HUDEP-2 (cell line): ENCODE measurements around the gene CLCN4.

Experiments used
- DNase-seq, 76 experiments: peaks; one replicate each; lab custom pipeline; 2025; ENCODE audit not compliant: unreplicated experiment in 76 of 76; lab: John Stamatoyannopoulos, UW

CLCN4 gene

DNA sequence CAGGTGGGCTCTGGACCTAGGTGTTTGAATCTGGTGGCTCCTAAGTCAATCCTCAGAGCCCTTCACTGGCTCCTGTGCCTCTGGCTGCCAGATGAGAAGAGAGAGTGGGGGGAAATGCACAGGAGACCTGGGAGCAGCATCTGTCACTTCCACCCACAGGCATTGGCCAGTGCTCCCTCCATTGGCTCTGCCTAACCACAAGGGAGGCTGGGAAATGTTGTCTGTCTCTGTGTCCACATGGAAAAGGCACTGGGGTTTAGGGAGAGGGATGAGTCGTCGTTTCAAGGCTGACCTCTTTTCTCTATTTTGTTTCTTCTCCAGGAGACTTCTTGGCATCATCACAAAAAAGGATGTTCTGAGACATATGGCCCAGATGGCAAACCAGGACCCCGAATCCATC is 76.4 kb downstream of the CLCN4 start:
- DNase-seq, result no peak

DNA sequence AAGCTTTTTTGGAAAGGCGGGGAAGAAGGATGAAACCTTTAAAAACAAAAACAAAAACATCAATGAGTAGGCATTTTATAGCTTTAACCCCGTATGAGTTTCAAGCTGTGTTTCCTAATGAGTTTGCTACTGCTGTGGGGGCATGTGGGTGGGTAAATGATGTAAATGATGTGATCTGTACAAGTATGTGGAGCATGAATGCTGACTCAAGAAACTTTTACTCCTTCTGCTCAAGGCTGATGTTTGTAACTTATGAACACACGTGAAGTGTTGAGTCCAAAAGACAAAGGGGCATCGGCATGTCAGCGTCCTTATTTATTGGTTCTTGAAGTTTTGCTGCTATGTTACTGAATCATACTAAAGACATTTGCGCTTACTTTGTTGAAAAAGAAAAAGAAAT is 76.9 kb downstream of the CLCN4 start:
- DNase-seq, result no peak

DNA sequence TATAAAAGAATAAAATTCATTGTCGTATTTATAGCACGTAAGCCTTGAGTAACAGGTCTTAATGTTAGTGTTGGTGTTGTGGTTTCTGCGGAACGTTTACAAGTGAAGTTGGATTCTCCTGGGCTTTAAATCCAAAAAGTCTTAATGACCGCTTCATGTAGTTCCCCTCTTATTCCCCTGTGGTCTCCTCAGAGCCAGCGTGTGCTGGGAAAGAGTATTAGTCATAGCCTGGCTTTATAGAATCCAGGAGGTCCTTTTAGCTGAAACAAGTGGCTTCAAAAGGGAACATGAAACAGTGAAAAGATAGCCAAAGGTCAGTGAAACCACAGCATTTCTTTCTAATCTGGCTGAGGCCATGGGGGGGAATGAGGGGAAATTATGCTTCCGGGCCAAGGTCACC is 79.1 kb downstream of the CLCN4 start:
- no peak for DNase-seq

DNA sequence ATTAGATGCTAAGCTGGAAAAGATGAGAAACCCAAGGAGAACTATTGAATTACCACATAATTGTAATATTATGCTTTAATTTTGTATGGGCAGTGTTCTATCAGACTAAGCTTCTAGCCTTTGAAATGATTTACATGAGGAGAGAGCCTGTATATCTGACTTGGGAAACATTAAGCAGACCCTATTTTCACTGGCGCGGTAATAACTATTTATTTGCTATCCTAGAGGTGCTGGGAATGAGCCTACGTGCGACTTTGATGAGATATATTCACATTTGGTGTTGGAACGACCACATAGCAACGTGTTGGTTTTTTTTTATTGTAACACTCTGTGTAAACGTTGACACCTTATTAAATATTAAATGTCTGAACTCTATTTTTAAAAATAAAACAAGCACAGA is 80.5 kb downstream of the CLCN4 start:
- DNase-seq, result no peak

DNA sequence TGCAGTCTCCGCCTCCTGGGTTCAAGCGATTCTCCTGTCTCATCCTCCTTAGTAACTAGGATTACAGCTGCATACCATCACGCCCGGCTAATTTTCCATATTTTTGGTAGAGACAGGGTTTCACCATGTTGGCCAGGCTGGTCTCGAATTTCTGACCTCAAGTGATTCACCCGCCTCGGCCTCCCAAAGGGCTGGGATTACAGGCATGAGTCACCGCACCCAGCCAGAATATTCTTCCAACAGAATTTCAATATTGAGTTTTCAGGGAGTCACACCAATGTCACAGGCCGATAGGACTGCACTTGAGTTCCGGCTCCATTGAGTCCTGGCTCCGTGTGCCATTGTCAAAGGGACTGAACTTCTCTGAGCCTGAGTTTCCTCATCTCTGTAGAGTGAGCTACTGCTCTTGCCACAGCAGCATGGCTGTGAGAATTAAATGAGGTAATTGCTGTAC is 82.9 kb downstream of the CLCN4 start:
- no peak for DNase-seq

DNA sequence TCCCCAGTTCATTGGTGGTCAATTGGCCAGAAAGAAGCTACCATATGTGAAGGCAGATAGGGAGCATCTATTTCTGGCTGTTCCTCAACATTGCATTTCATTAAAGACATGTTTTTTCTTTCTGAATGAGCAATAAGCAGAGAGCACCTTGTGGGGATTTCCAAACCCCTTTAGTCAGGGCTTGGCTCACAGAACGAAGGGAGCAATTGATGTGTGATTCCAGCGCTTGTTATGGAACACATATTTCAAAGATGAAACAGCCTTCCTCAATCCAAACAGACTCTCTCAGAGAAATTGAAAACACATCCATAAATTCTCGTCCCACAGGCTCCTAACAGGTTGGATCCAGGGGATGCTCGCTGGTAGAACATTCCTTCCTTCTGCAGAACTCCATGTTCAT is 84.1 kb downstream of the CLCN4 start:
- DNase-seq, result no peak

DNA sequence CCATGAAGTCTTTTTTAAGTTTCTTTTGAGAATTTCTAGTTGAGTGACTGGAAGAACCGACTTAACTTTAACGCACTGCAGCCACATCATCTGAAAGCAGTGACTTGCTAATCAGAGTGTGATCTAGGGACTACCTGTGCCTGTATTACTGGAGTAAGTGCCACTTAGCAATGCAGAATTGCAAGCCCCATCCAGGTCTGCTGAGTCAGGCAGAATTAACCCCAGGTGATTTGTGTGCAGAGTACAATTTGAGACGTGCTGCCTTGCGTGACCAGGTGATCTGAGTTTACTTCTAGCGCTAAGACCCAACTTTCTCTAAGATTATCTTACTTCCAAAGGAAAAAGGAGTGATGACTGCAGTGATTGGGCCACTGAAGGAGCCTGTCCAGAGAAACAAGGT is 85.3 kb downstream of the CLCN4 start:
- DNase-seq, result no peak

DNA sequence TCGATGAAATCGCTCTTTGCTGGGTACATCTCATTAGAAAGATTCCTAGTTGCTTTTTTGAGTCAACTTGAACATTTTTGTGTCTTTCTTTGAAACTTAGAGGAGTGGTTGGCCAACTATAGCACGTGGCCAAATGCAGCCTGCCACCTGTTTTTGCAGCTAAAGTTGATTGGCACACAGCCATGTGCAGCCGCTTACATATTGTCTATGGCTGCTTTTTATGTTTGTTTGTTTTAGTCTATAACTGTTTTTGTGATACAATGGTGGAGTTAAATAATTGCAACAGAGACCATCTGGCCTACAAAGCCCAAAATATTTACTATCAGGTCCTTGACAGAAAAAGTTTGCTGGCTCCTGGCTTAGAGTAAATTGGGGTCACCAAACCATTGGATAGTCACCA is 86.3 kb downstream of the CLCN4 start:
- no peak for DNase-seq

DNA sequence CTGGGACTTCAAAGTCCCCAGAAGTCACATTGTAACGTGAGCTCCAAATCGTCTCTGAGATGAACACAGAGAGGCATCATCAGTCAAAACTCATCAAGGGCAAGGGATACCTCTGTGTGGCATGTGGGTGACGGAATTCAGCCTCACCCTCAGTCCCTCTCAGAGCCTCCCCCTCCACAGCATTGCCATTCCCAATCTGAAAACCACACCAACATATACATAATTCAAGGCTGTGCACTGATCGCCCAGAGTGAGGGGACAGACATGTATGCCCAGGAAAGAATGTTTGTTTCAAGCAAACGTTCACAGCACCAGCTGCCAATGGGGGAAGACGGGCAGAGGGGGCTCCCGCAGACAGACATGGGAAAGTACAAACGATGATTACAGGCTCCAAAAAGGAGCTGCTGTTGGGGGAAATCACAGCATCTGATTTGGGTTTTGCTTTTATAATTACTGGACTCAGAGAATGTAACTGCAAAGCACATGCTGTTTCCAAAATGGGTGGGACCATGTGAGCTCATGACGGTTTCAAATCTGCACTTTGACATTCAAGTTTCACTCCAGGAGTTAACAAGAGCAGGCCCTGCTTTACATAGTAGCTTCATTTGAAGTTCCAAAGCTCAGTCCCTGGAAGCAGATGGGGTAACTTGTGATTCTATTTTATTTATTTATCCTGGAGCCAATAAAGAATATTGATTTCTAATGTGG is 88.3 kb downstream of the CLCN4 start:
- no peak for DNase-seq

DNA sequence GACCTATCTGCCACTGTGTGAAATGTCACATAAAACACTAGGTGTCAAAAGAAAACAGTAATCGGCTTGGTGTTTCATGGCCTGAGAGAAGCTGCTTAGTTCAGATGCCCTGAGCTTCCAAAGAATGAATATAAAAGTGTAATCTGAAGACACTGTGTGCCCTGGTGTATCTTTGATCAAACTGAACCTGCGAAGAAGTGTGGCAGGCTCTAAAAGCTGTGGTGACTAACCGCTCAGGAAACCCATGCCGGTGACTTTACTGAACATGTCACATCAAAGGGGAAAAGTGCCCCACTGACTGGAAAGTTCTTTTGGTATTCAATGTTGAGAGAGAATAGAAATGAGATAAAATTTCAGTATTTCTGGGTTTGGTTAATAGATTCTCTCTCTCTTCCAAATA is 89.1 kb downstream of the CLCN4 start:
- no peak for DNase-seq

DNA sequence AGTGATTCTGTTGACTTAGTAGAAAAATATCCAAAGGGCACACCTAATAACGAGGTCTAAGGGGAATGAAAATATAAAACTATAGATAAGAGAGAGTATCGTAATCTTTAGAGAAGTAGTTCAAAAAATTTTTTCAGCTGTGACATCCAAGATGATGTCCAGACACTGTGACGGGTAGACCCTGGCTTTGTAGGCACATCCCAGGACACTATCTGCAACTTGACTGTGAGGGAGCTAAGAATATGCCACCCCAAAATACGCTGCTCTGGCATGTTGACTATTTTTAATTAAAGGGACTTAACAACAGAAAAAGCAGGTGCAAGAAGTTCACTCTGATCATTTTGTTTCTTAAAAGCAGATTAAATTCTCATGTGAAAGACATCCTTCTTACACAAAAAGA is 89.5 kb downstream of the CLCN4 start:
- no peak for DNase-seq

DNA sequence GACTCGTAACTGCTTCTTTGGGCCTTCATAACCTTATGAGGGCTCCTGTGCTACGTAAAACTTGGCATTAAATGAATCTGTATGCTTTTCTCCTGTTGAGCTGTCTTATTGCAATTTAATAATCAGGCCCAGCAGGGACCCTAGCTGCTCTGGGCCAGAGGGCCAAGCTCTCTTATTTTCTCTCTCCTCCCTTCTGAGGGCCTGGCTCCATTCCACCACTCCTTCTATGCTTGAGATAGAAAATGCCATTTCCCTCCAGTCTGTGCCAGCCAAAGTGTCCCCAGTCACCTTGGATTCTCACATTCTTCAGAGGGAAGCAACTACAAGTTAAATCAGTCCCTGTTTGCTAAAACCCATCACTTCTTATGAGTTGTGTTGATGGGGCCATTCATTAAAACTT is 90.1 kb downstream of the CLCN4 start:
- DNase-seq, result no peak

DNA sequence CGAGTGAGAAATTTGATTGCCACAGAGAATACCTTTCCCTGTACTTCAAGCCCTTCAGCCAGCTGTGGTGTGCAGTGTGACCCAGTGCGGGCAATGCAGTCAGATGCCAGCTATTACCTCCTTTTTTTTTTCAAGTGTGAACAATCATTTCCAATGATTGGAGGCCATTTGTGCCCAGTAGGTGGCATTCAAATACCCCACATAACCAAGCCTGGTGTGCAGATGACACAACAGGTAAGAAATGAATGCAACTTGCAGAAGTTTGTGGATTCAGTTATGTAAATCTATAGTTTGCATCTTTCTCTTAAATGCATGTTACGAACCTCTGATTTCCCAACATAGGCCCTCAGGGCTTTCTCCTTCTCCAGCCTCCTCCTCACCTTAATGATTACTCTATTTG is 98.0 kb downstream of the CLCN4 start:
- DNase-seq, result peak in 1 of 76 experiments; percentile 0

DNA sequence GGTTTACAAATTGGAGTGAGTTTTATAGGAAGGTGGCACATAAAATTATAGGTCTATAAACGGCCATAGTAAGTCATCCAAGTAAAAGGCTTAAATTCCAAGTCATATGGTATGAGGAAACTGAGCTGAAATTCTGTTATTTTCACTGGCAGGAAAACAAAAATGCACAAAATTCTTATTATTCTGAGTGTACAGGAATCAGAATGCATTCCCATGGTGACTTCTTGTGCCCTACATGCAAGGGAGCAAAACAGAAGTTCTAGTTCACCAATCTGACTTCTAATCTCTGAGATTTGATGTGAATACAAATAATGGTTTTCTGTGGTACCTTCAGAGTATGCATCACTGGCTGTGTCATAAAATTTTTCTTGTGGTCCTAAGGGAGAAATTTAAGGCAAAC is 102.9 kb downstream of the CLCN4 start:
- no peak for DNase-seq

DNA sequence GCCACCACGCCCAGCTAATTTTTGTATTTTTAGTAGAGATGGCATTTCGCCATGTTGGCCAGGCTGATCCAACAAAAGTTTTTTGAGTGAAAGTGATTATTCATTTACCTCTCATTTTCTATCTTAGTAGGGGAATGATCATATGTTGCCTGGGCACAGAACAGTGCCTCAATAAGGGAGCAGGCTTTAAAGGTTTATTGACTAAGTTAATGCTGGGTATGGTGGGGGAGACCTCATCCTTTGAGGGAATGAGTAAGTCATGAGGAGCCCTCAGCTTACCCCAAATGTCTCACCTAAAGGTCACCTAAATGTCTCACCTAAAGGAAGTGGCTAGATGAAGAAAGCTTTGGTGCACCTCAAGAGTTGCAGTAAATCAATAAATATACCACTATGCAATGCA is 109.0 kb downstream of the CLCN4 start:
- no peak for DNase-seq

DNA sequence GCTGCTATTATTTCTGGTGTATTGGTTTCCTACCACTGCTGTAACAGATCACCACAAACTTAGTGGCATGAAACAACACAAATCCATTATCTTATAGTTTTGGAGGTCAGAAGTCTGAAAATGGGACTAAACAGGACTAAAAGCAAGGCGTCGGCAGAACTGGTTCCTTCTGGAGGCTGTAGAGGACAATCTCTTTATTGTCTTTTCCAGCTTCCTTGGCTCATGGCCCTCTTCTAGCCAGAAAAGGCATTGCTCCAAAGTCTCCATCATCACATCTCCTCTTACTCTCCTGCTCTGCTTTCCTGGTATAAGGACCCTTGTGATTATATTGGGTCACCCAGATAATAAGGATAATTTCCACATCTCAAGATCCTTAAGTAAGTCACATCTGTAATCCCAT is 121.9 kb downstream of the CLCN4 start:
- no peak for DNase-seq

DNA sequence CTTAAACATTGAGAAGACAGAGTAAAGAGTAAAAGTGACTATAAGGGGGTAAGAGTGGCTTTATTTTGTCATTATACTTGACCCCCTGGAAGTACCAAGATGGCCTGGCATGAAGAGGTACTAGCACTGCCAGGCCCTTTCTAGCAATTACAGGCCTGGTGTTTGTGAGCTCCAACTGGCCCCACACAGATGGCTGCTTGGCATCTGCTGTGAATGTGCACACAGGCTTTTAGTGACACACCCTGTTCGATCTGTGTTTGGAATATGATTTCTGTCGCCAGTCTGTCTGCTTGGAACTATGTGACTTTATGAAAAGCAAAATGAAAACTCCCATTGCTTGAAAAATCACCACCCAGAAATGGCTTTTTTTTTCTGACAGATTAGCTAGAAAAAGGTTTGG is 123.3 kb downstream of the CLCN4 start:
- no peak for DNase-seq

DNA sequence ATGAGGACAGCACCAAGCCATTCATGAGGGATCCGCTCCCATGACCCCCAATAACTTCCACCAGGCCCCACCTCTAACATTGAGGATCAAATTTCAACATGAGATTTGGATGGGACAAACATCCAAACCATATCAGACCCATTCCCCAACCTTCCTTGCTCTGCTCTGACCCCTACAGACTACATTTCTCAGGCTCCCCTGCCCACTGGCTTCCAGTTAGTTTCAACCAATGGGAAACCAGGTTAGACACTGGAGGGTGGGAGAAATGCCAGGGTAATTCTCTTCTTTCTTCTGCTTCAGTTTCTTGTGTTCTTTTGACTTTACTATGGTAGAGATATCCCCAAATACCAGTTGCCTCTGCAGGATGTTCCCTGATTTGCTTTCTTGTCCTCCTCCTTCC is 125.7 kb downstream of the CLCN4 start:
- DNase-seq, result no peak

DNA sequence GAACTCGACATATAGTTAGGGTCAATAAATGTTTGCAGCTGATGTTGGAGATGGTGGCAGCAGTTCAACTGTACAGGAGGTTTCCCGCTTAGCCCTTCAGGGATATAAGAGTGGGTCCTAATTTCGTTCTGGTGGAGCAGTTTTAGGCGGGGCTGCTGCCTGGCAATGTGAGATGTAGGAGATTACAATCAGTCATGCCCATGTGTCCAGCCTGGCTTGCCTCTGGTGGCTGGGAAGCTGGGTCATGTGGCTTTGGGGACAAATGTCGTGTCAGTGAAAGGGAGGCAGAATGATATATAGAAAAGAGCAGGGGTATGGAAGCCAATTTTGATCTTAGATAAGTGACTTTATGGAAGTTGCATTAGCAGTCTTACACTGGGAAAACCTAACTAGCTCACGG is 129.4 kb downstream of the CLCN4 start:
- DNase-seq, result peak in 5 of 76 experiments; percentile 0 to 2 (median 0)
